ENCODE measurements around the gene LRCH1. TPM values are rescaled to one million over a fixed set of nuclear protein-coding genes. Genes with fewer than 3 reads are reported as not detected.

Gene LRCH1
- total and polyA plus RNA-seq, 2 of the 13 experiments (the other 11 are each of a cell fraction or from before 2014, with no cell fraction given): 4.1 to 12.6 TPM

- TF ChIP-seq ZNF414 (CRISPR knock-in tag; IDR thresholded peaks at IDR 0.05) (0 out of 2 replicates have a peak, but pooled peaks have one; percentile 36), ZC3H4 (CRISPR knock-in tag; IDR thresholded peaks at IDR 0.05; ENCODE audit: borderline replicate concordance) (no peak; the same call in 1 of the 2 replicates), KAT8 (CRISPR knock-in tag; IDR thresholded peaks at IDR 0.05) (peak; percentile 78), PHF5A (CRISPR knock-in tag; IDR thresholded peaks at IDR 0.05; ENCODE audit: low read depth, unreplicated experiment) (no peak), RBM22 (optimal IDR thresholded peaks at IDR 0.05; ENCODE audit: low read length) (no peak), ZNF646 (CRISPR knock-in tag; IDR thresholded peaks at IDR 0.05) (no peak), ARNTL (CRISPR knock-in tag; IDR thresholded peaks at IDR 0.05) (no peak), ONECUT2 (CRISPR knock-in tag; IDR thresholded peaks at IDR 0.05) (no peak), KAT2B (IDR thresholded peaks at IDR 0.05; ENCODE audit: borderline replicate concordance, low read depth, low read length) (no peak), SKI (IDR thresholded peaks at IDR 0.05; ENCODE audit: partially characterized antibody) (no peak), REST (IDR thresholded peaks at IDR 0.05; ENCODE audit: borderline replicate concordance in 1 of 2, low read depth in 1 of 2, low read length in 2 of 2) (0 out of 4 replicates have a peak, but pooled peaks of 1 of the 2 experiments have one; percentile 57), HMG20A (CRISPR knock-in tag; IDR thresholded peaks at IDR 0.05; ENCODE audit: borderline replicate concordance) (no peak), THAP9 (CRISPR knock-in tag; IDR thresholded peaks at IDR 0.05; ENCODE audit: borderline replicate concordance) (peak; percentile 97), ZSCAN20 (CRISPR knock-in tag; IDR thresholded peaks at IDR 0.05; ENCODE audit: borderline replicate concordance) (no peak)
These were observed 243.8 kb downstream of the LRCH1 start, which contains the start of gene ESD (continued) for GRCh38 chr13:46796515-46797474.

All from HepG2 (cell line).